ENCODE results near the gene OR51L1. TPM values are rescaled to one million over a fixed set of nuclear protein-coding genes. Genes with fewer than 3 reads are reported as not detected.
A peak's percentile ranks its signal among the peaks of the same experiment; 100 is the strongest.

Gene OR51L1
- total RNA-seq, 1 donor from 2014 or later: not detected

GRCh38 chr11:5004424-5005274 lies 10.0 kb downstream of the OR51L1 start:
- H3K9me3 ChIP-seq (replicated peaks): no peaks in the 10 kb centered on the region
- no peaks in the 10 kb centered on the region for H3K27me3 ChIP-seq (ENCODE audit: low read depth)
- H3K27ac ChIP-seq (replicated peaks): no peak overlapping the region
- intact Hi-C loops (cut with micrococcal nuclease): loop anchor here (5.0 kb wide), 1 partner anchor 367 kb away; the partner anchor contains the start of gene OR51D1
- H3K4me3 ChIP-seq: no peak overlapping the region
- H3K36me3 ChIP-seq: no peaks in the 10 kb centered on the region
- peak; percentile 73 for TF ChIP-seq CTCF (IDR thresholded peaks at IDR 0.05; ENCODE audit: borderline replicate concordance)
- DNase-seq: peak; percentile 41
- no peaks in the 10 kb centered on the region for H3K4me1 ChIP-seq

GRCh38 chr11:5007561-5007960 lies 12.9 kb downstream of the OR51L1 start:
- intact Hi-C loops (cut with micrococcal nuclease): no loop called here
- Histone ChIP-seq H3K9me3 (replicated peaks) (no peaks in the 10 kb centered on the region), H3K27me3 (ENCODE audit: low read depth) (no peaks in the 10 kb centered on the region), H3K4me3 (no peak overlapping the region), H3K27ac (replicated peaks) (no peak overlapping the region), H3K36me3 (no peaks in the 10 kb centered on the region), H3K4me1 (no peaks in the 10 kb centered on the region)
- TF ChIP-seq CTCF (IDR thresholded peaks at IDR 0.05; ENCODE audit: borderline replicate concordance): no peak
- no peak for DNase-seq

GRCh38 chr11:5011254-5011653 lies 16.6 kb downstream of the OR51L1 start:
- no peak for TF ChIP-seq CTCF (IDR thresholded peaks at IDR 0.05; ENCODE audit: borderline replicate concordance)
- Histone ChIP-seq H3K36me3 (no peaks in the 10 kb centered on the region), H3K27ac (replicated peaks) (no peak overlapping the region), H3K27me3 (ENCODE audit: low read depth) (no peaks in the 10 kb centered on the region), H3K4me1 (no peaks in the 10 kb centered on the region), H3K9me3 (replicated peaks) (no peaks in the 10 kb centered on the region), H3K4me3 (no peak overlapping the region)
- DNase-seq: no peak
- intact Hi-C loops (cut with micrococcal nuclease): no loop called here

- intact Hi-C loops (cut with micrococcal nuclease): no loop called here
- no peaks in the 10 kb centered on the region for H3K4me1 ChIP-seq
- DNase-seq: no peak
- no peak for TF ChIP-seq CTCF (IDR thresholded peaks at IDR 0.05; ENCODE audit: borderline replicate concordance)
- H3K36me3 ChIP-seq: no peaks in the 10 kb centered on the region
- no peak overlapping the region for H3K27ac ChIP-seq (replicated peaks)
- H3K27me3 ChIP-seq (ENCODE audit: low read depth): no peaks in the 10 kb centered on the region
- H3K4me3 ChIP-seq: no peak overlapping the region
- H3K9me3 ChIP-seq (replicated peaks): no peaks in the 10 kb centered on the region
These were observed 18.4 kb downstream of the OR51L1 start for GRCh38 chr11:5013012-5013411.

- Histone ChIP-seq H3K4me1 (no peaks in the 10 kb centered on the region), H3K27me3 (ENCODE audit: low read depth) (no peaks in the 10 kb centered on the region), H3K36me3 (no peaks in the 10 kb centered on the region), H3K9me3 (replicated peaks) (peaks cover 18% of the 10 kb centered on the region), H3K4me3 (no peak overlapping the region), H3K27ac (replicated peaks) (peak overlapping the region; percentile 34)
- TF ChIP-seq CTCF (IDR thresholded peaks at IDR 0.05; ENCODE audit: borderline replicate concordance): no peak
- DNase-seq: no peak
- intact Hi-C loops (cut with micrococcal nuclease): no loop called here
These were observed 27.3 kb downstream of the OR51L1 start for GRCh38 chr11:5021996-5022395.
